ENCODE data around the gene AKAP13. TPM values are rescaled to one million over a fixed set of nuclear protein-coding genes. Genes with fewer than 3 reads are reported as not detected.

Gene AKAP13
- polyA plus RNA-seq, 1 donor from 2014 or later, result 10.0 TPM

- H3K27me3 ChIP-seq (ENCODE audit: insufficient read depth, low read depth, low read length), result no peaks in the 10 kb centered on the region
- H3K79me2 ChIP-seq (replicated peaks; ENCODE audit: insufficient read depth, low read length), result no peaks in the 10 kb centered on the region
- no peaks in the 10 kb centered on the region for H3K9me3 ChIP-seq (ENCODE audit: low read length)
- H3K27ac ChIP-seq (ENCODE audit: low read length), result no peak overlapping the region
- no peak overlapping the region for H3K4me3 ChIP-seq (ENCODE audit: low read length)
- H3K36me3 ChIP-seq (ENCODE audit: insufficient read depth, low read length), result no peaks in the 10 kb centered on the region
- H3F3A ChIP-seq (ENCODE audit: insufficient read depth, low read length, poor library complexity, severe bottlenecking), result no peaks in the 10 kb centered on the region
- H3K9ac ChIP-seq (ENCODE audit: low read length), result no peak overlapping the region
- TF ChIP-seq POLR2AphosphoS5 (IDR thresholded peaks at IDR 0.05) (no peak), RAD21 (conservative IDR thresholded peaks at IDR 0.05) (no peak), SMC3 (conservative IDR thresholded peaks at IDR 0.05; ENCODE audit: poor library complexity) (no peak), EP300 (conservative IDR thresholded peaks at IDR 0.05; ENCODE audit: poor library complexity, severe bottlenecking) (no peak), TAF1 (IDR thresholded peaks at IDR 0.05; ENCODE audit: low read depth) (no peak)
- H2AFZ ChIP-seq (ENCODE audit: low read depth, low read length), result no peak overlapping the region
- H4K20me1 ChIP-seq (ENCODE audit: insufficient read depth), result no peaks in the 10 kb centered on the region
- no peaks in the 10 kb centered on the region for H3K9me2 ChIP-seq (ENCODE audit: insufficient read depth, low read length)
- H3K4me2 ChIP-seq (ENCODE audit: low read length), result no peak overlapping the region
These were observed 305.0 kb downstream of the AKAP13 start for GRCh38 chr15:85685356-85685755.

- Histone ChIP-seq H3K27ac (ENCODE audit: low read length) (no peak overlapping the region), H3K27me3 (ENCODE audit: insufficient read depth, low read depth, low read length) (no peaks in the 10 kb centered on the region)
These were observed 306.9 kb downstream of the AKAP13 start for GRCh38 chr15:85687329-85687728.

More at GRCh38 chr15:85687329-85687728, 306.9 kb downstream of the AKAP13 start:
- H3K4me2 ChIP-seq (ENCODE audit: low read length), result no peak overlapping the region
- H3K79me2 ChIP-seq (replicated peaks; ENCODE audit: insufficient read depth, low read length), result no peaks in the 10 kb centered on the region
- H3K9me3 ChIP-seq (ENCODE audit: low read length), result no peaks in the 10 kb centered on the region
- H3K9me2 ChIP-seq (ENCODE audit: insufficient read depth, low read length), result no peaks in the 10 kb centered on the region
- TF ChIP-seq TAF1 (IDR thresholded peaks at IDR 0.05; ENCODE audit: low read depth) (no peak), EP300 (conservative IDR thresholded peaks at IDR 0.05; ENCODE audit: poor library complexity, severe bottlenecking) (no peak), REST (IDR thresholded peaks at IDR 0.05; ENCODE audit: borderline replicate concordance) (no peak), SMC3 (conservative IDR thresholded peaks at IDR 0.05; ENCODE audit: poor library complexity) (no peak), EZH2 (IDR thresholded peaks at IDR 0.05; ENCODE audit: borderline replicate concordance, insufficient read depth, low read length, poor library complexity, severe bottlenecking) (no peak), POLR2AphosphoS5 (IDR thresholded peaks at IDR 0.05) (no peak), RAD21 (conservative IDR thresholded peaks at IDR 0.05) (no peak), MXI1 (conservative IDR thresholded peaks at IDR 0.05; ENCODE audit: poor library complexity, severe bottlenecking) (no peak)
- H3F3A ChIP-seq (ENCODE audit: insufficient read depth, low read length, poor library complexity, severe bottlenecking), result no peaks in the 10 kb centered on the region
- no peaks in the 10 kb centered on the region for H3K36me3 ChIP-seq (ENCODE audit: insufficient read depth, low read length)
- no peak overlapping the region for H3K9ac ChIP-seq (ENCODE audit: low read length)
- no peak overlapping the region for H2AFZ ChIP-seq (ENCODE audit: low read depth, low read length)
- no peaks in the 10 kb centered on the region for H4K20me1 ChIP-seq (ENCODE audit: insufficient read depth)
- no peak overlapping the region for H3K4me3 ChIP-seq (ENCODE audit: low read length)

Measured in neural cell (in vitro differentiated cells).